ENCODE measurements around the gene CFAP46. TPM values are rescaled to one million over a fixed set of nuclear protein-coding genes. Genes with fewer than 3 reads are reported as not detected.
"Not testable (repeated sequence)": the region's sequence is repeated elsewhere in the genome, so short reads cannot be mapped to it uniquely, and the experiment has no call there.

Gene CFAP46
- total RNA-seq, 1 donor from 2014 or later, result not detected

DNA sequence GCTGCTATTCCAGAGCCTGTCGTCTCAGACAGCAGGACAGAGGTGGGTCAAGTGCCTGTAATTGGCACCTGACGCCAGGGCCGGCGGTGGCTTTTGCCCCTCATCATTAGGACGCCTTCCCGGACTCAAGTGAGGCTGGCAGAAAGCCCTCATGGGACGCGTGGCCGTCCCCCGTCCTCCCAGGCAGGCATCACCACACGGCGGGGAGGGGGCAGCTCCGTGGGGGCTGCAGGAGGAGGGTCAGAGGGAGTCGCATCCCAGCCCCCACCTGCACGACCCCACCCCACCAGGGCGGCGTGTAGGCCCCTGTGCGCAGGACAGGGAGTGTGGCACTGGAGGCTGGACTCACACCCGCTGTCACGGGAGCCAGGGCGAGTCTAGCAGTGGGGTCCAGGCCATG is 16.3 kb downstream of the CFAP46 start:
- Histone ChIP-seq H3K36me3 (no peaks in the 10 kb centered on the region), H3K9me3 (no peaks in the 10 kb centered on the region), H3K4me3 (no peak overlapping the region), H3K4me1 (no peaks in the 10 kb centered on the region), H3K27me3 (no peaks in the 10 kb centered on the region), H3K27ac (no peak overlapping the region)
- TF ChIP-seq, protein P1, sequence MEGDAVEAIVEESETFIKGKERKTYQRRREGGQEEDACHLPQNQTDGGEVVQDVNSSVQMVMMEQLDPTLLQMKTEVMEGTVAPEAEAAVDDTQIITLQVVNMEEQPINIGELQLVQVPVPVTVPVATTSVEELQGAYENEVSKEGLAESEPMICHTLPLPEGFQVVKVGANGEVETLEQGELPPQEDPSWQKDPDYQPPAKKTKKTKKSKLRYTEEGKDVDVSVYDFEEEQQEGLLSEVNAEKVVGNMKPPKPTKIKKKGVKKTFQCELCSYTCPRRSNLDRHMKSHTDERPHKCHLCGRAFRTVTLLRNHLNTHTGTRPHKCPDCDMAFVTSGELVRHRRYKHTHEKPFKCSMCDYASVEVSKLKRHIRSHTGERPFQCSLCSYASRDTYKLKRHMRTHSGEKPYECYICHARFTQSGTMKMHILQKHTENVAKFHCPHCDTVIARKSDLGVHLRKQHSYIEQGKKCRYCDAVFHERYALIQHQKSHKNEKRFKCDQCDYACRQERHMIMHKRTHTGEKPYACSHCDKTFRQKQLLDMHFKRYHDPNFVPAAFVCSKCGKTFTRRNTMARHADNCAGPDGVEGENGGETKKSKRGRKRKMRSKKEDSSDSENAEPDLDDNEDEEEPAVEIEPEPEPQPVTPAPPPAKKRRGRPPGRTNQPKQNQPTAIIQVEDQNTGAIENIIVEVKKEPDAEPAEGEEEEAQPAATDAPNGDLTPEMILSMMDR (IDR thresholded peaks at IDR 0.05), result no peak
- no peak for DNase-seq (ENCODE audit: low spot score in 2 of 2)
- intact Hi-C loops (cut with DNase I), result no loop called here

DNA sequence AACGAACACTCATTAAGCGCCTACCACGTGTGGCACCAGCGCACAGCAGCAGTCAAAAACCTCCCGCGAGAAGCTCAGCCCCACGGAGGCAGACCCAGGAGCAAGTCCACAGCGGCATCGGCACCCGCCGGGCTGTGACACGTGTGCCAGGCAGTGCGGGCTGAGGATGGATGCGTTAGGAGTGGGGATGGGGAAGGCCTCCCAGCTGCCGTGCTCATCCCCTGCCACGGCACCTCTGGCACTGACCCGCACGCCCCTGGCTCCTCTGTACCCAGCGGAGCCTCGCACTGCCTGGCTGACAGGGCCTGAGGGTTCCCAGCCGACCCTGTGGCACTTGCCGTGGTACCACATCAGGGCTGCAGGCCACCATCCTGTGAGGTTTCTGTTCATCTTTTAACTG is 16.8 kb downstream of the CFAP46 start:
- Histone ChIP-seq H3K4me1 (no peaks in the 10 kb centered on the region), H3K27ac (no peak overlapping the region), H3K9me3 (no peaks in the 10 kb centered on the region), H3K4me3 (no peak overlapping the region), H3K27me3 (no peaks in the 10 kb centered on the region), H3K36me3 (no peaks in the 10 kb centered on the region)
- no peak for DNase-seq (ENCODE audit: low spot score in 2 of 2)
- intact Hi-C loops (cut with DNase I), result no loop called here
- TF ChIP-seq, protein P1 (IDR thresholded peaks at IDR 0.05), result no peak

- intact Hi-C loops (cut with DNase I), result no loop called here
- Histone ChIP-seq H3K9me3 (no peaks in the 10 kb centered on the region), H3K4me3 (no peak overlapping the region), H3K36me3 (no peaks in the 10 kb centered on the region), H3K27me3 (no peaks in the 10 kb centered on the region), H3K27ac (no peak overlapping the region), H3K4me1 (no peaks in the 10 kb centered on the region)
- DNase-seq (ENCODE audit: low spot score in 2 of 2), result no peak
- TF ChIP-seq, protein P1 (IDR thresholded peaks at IDR 0.05), result no peak
Measured at GRCh38 chr10:132925071-132925561, 17.3 kb downstream of the CFAP46 start.

DNA sequence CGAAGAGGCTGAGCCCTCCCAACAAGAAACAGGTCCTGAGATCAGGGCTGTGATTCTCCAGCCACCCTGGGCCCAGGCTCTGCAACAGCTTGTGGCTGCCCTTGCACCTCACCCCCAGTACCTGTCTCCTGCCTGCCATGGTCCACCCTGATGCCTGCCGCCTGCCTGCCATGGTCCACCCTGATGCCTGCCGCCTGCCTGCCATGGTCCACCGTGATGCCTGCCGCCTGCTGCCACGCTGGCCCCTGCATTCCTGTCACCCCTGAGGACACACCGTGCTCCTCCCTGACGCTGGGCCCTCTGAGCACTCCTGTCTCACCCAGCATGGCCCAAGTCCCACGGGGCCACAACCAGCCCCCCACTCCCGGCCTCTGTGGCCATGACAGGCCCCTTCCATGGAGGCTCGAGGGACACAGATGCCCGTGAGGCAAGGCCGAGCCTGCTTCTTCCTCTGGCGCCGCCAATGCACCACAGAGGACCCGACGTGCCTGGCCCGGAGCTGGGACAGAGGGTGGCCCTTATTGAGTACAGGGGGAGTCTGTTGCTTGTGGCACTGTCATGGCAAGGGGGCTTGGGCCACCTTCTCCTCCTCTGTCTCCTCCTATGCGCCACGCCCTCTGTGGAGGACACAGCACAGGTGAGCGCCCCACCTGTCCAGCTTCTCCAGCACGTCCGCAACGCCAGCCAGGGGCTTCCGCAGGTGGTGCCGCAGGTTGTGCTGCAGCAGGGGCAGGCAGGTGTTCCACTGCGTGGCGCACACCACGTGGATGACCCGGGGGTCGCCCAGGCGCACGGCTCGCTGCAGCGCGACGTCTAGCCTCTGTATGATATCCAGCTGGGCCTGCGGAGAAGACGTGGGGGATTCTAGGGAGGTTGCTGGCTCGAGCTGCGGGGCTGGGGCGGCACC is 18.1 kb downstream of the CFAP46 start:
- TF ChIP-seq, protein P1 (IDR thresholded peaks at IDR 0.05), result no peak
- no peaks in the 10 kb centered on the region for H3K9me3 ChIP-seq
- H3K4me1 ChIP-seq, result no peaks in the 10 kb centered on the region
- no peaks in the 10 kb centered on the region for H3K27me3 ChIP-seq
- intact Hi-C loops (cut with DNase I), result no loop called here
- no peak for DNase-seq (ENCODE audit: low spot score in 2 of 2)
- H3K4me3 ChIP-seq, result no peak overlapping the region
- H3K27ac ChIP-seq, result no peak overlapping the region
- H3K36me3 ChIP-seq, result no peaks in the 10 kb centered on the region

DNA sequence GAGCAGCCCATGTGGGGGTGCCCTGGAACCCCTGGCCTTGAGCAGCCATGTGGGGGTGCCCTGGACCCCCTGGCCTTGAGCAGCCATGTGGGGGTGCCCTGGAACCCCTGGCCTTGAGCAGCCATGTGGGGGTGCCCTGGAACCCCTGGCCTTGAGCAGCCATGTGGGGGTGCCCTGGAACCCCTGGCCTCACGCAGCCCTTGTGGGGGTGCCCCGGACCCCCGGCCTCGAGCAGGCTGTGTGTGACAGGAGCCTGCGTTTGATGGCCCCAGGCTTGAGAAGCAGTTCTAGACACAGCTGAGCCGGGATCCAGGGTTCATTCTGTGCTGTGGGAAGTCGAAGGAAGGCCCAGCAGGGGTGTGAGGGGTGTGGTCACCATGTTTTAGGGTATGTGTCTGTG is 19.0 kb downstream of the CFAP46 start:
- intact Hi-C loops (cut with DNase I); H3K4me1 ChIP-seq; H3K27ac ChIP-seq; H3K36me3 ChIP-seq; H3K9me3 ChIP-seq; DNase-seq (ENCODE audit: low spot score in 2 of 2); H3K4me3 ChIP-seq; H3K27me3 ChIP-seq: not testable (repeated sequence)

DNA sequence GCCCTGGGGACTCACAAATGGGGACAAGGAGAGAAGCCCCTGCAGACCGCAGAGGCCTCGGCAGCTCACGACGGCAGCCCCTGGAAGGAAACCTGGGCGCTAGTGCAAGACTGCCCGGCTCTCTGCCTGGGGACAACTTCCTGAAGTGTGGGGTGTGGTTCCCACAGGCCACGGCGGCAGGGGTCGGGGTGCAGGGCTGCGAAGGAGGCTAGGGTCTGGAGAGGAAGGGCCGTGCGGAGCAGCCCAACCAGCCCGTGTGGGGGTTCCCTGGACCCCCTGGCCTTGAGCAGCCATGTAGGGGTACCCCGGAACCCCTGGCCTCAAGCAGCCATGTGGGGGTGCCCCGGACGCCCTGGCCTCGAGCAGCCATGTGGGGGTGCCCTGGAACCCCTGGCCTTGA is 19.5 kb downstream of the CFAP46 start:
- DNase-seq (ENCODE audit: low spot score in 2 of 2), result no peak
- H3K4me1 ChIP-seq, result no peaks in the 10 kb centered on the region
- H3K27ac ChIP-seq, result no peak overlapping the region
- TF ChIP-seq, protein P1 (IDR thresholded peaks at IDR 0.05), result no peak
- intact Hi-C loops (cut with DNase I), result no loop called here
- no peak overlapping the region for H3K4me3 ChIP-seq
- no peaks in the 10 kb centered on the region for H3K27me3 ChIP-seq
- no peaks in the 10 kb centered on the region for H3K36me3 ChIP-seq
- no peaks in the 10 kb centered on the region for H3K9me3 ChIP-seq
